ENCODE data around the gene TFPI. TPM values are rescaled to one million over a fixed set of nuclear protein-coding genes. Genes with fewer than 3 reads are reported as not detected.
"Not testable (repeated sequence)": the region's sequence is repeated elsewhere in the genome, so short reads cannot be mapped to it uniquely, and the experiment has no call there.

The TFPI gene
- total and polyA plus RNA-seq, 2 donors (not counting 1 experiment from before 2014, with no cell fraction given): not detected

GRCh38 chr2:187538222-187538621, 16.0 kb downstream of the TFPI start:
- H3K27ac ChIP-seq (ENCODE audit: low read length in 2 of 2); CTCF ChIA-PET; H3K36me3 ChIP-seq (replicated peaks in 1 of 2; ENCODE audit: control extremely low read depth in 1 of 2, control insufficient read depth in 1 of 2, extremely low read depth in 1 of 2, insufficient read depth in 2 of 2, low read length in 1 of 2); H3K4me2 ChIP-seq (replicated peaks; ENCODE audit: low read depth, low read length, poor library complexity, severe bottlenecking); H3K4me3 ChIP-seq (ENCODE audit: control extremely low read depth in 1 of 5, extremely low read depth in 1 of 5, insufficient read depth in 1 of 5, low read depth in 2 of 5, low read length in 4 of 5); H3K27ac Mint-ChIP-seq; H3K9ac ChIP-seq (ENCODE audit: low read length); POLR2A ChIA-PET; H2AFZ ChIP-seq (ENCODE audit: insufficient read depth, low read depth, low read length, poor library complexity, severe bottlenecking); intact Hi-C loops (cut with micrococcal nuclease); H3K9me3 Mint-ChIP-seq (ENCODE audit: insufficient read depth); H3K9me3 ChIP-seq (ENCODE audit: control extremely low read depth in 1 of 3, control insufficient read depth in 2 of 3, insufficient read depth in 1 of 3, low read length in 2 of 3); H3K27me3 Mint-ChIP-seq; H3K4me3 Mint-ChIP-seq; H3K27me3 ChIP-seq (replicated peaks in 1 of 4; ENCODE audit: control extremely low read depth in 1 of 4, control insufficient read depth in 3 of 4, insufficient read depth in 4 of 4, low read length in 3 of 4); H4K20me1 ChIP-seq (ENCODE audit: control insufficient read depth, insufficient read depth, low read length, poor library complexity, severe bottlenecking); H3K79me2 ChIP-seq (ENCODE audit: control insufficient read depth, insufficient read depth, low read length); ATAC-seq (ENCODE audit: low read depth); H3K4me1 ChIP-seq (ENCODE audit: control insufficient read depth in 2 of 2, insufficient read depth in 2 of 2, low read length in 2 of 2); H3K4me1 Mint-ChIP-seq; DNase-seq: not testable (repeated sequence)
- WGBS (ENCODE audit: insufficient coverage): no CpG with 5 or more reads among the region's 2 CpGs

DNA sequence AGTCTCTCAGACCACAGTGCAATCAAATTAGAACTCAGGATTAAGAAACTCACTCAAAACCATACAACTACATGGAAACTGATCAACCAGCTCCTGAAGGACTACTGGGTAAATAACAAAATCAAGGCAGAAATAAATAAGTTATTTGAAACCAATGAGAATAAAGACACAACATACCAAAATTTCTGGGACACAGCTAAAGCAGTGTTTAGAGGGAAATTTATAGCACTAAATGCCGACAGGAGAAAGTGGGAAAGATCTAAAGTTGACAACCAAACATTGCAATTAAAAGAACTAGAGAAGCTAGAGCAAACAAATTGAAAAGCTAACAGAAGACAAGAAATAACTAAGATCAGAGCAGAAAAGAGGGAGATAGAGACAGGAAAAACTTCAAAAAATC, 18.9 kb downstream of the TFPI start:
- H3K9me3 ChIP-seq (ENCODE audit: control extremely low read depth in 1 of 3, control insufficient read depth in 2 of 3, insufficient read depth in 1 of 3, low read length in 2 of 3); H3K27me3 Mint-ChIP-seq; POLR2A ChIA-PET; H3K27ac ChIP-seq (ENCODE audit: low read length in 2 of 2); H3K9ac ChIP-seq (ENCODE audit: low read length); intact Hi-C loops (cut with micrococcal nuclease); H3K4me3 Mint-ChIP-seq; CTCF ChIA-PET; H4K20me1 ChIP-seq (ENCODE audit: control insufficient read depth, insufficient read depth, low read length, poor library complexity, severe bottlenecking); H3K4me2 ChIP-seq (replicated peaks; ENCODE audit: low read depth, low read length, poor library complexity, severe bottlenecking); H2AFZ ChIP-seq (ENCODE audit: insufficient read depth, low read depth, low read length, poor library complexity, severe bottlenecking); H3K27ac Mint-ChIP-seq; H3K36me3 ChIP-seq (replicated peaks in 1 of 2; ENCODE audit: control extremely low read depth in 1 of 2, control insufficient read depth in 1 of 2, extremely low read depth in 1 of 2, insufficient read depth in 2 of 2, low read length in 1 of 2); H3K4me1 Mint-ChIP-seq; H3K9me3 Mint-ChIP-seq (ENCODE audit: insufficient read depth); H3K4me1 ChIP-seq (ENCODE audit: control insufficient read depth in 2 of 2, insufficient read depth in 2 of 2, low read length in 2 of 2); DNase-seq; H3K4me3 ChIP-seq (ENCODE audit: control extremely low read depth in 1 of 5, extremely low read depth in 1 of 5, insufficient read depth in 1 of 5, low read depth in 2 of 5, low read length in 4 of 5); ATAC-seq (ENCODE audit: low read depth); H3K79me2 ChIP-seq (ENCODE audit: control insufficient read depth, insufficient read depth, low read length); H3K27me3 ChIP-seq (replicated peaks in 1 of 4; ENCODE audit: control extremely low read depth in 1 of 4, control insufficient read depth in 3 of 4, insufficient read depth in 4 of 4, low read length in 3 of 4): not testable (repeated sequence)
- WGBS (ENCODE audit: insufficient coverage): no CpG with 5 or more reads among the region's 1 CpG
